VCaP (cell line): ENCODE data around the gene URB1.
A peak's percentile ranks its signal among the peaks of the same experiment; 100 is the strongest.
"Not testable (repeated sequence)": the region's sequence is repeated elsewhere in the genome, so short reads cannot be mapped to it uniquely, and the experiment has no call there.

ENCODE experiments used
- H3K27ac ChIP-seq: fragments of 450-650 bp; 2 replicates; pipeline ENCODE4 v1.5.1; 2017
- CTCF ChIP-seq: fragments of 450-650 bp; conservative IDR thresholded peaks from 2 replicates; pipeline ENCODE4 v1.5.1; 2017; ENCODE audit warnings: mild to moderate bottlenecking, moderate library complexity

The URB1 gene

DNA sequence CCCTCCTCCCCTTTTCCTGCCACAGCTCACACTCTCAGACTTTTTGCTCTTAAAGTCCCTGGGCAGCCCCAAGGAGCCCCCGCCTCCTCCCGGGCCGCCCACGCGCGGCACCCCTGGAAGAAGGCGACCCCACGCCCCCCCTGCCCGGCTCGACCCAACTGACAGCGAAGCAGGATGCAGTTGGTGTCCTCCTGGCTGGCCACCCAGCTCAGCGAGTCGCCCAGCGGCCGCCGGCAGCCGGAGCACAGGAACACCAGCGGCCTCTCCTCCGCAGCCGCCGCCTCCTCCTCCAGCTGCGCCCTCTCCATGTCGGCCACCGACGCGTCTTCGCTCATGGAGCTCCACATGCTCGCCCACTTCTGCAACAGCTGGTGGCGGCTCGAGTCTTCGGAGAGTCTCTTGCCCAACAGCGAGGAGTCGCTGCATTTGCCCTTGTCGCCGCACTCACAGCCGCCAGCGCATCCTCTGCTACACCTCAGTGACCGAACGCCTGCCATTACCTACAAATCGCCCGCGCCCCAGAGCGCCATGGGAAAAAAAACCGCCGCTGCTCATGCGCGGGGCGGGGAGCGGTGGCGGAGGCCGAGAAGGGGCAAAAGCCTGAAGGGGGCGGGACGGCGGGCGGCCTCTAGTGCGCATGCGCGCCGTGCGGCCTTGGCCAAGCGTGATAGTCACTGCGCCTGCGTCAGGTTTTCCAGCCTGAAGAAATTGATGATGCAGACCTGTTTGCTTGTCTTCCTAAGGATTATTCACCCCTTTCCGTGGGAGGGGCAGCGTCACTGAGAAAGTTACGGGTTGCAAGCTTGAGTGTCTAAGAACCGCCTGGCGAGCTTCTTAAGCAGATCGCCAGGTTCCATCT is 114.1 kb downstream of the URB1 start, which contains the start of gene MIS18A:
TSS of gene MIS18A (minus strand) at position 532 of the 859 bp plus-strand sequence. CDS start at position 497, 35 bp downstream.
- peak within 1 kb of the TSS; percentile 85 for H3K27ac ChIP-seq

GRCh38 chr21:32278103-32278502 is 114.7 kb downstream of the URB1 start:
- peak overlapping the region; percentile 85 for H3K27ac ChIP-seq
- TF ChIP-seq CTCF, result no peak

More for the DNA sequence above, 114.1 kb downstream of the URB1 start, which contains the start of gene MIS18A:
- TF ChIP-seq CTCF, result peak; percentile 9

- no peak for TF ChIP-seq CTCF
- H3K27ac ChIP-seq, result no peak overlapping the region
These were observed 116.1 kb downstream of the URB1 start for GRCh38 chr21:32276671-32277070.

DNA sequence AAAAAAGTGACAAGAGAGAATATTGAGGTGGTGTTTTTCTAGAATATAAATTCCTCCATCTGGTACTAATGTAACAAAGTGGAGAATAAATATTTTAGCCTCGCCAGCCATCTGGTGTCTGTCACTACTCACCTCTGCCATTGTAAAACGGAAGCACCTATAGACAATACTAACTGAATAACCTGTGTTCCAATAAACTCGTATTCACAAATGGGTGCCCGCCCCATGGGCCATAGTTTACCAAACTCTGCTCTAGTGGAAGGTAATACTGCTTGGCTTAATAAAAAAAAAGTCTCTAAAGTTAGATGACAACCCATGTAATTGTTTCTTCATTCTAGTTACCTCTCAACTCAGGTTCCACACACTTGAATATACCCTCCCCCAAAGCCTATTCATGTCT is 122.1 kb downstream of the URB1 start:
- TF ChIP-seq CTCF, result no peak
- no peak overlapping the region for H3K27ac ChIP-seq

DNA sequence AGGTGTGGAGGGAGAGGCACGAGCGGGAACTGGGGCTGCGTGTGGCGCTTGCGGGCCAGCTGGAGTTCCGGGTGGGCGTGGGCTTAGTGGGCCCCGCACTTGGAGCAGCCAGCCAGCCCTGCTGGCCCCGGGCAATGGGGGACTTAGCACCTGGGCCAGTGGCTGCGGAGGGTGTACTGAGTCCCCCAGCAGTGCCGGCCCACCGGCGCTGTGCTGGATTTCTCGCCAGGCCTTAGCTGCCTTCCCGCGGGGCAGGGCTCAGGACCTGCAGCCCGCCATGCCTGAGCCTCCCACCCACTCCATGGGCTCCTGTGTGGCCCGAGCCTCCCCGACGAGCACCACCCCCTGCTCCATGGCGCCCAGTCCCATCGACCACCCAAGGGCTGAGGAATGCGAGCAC is 127.5 kb downstream of the URB1 start:
- not testable (repeated sequence) for H3K27ac ChIP-seq

GRCh38 chr21:32261929-32262328 is 130.9 kb downstream of the URB1 start:
- H3K27ac ChIP-seq, result no peak overlapping the region
- TF ChIP-seq CTCF, result no peak
